GM18502 (cell line): ENCODE measurements around the gene FEZF2.

Experiments used
- ATAC-seq: cut with Tn5 transposase; IDR thresholded peaks from one replicate; pipeline ENCODE4 v1.9.1; 2021; ENCODE audit warnings: mild to moderate bottlenecking; ENCODE audit not compliant: unreplicated experiment, poor library complexity

Gene FEZF2

GRCh38 chr3:62373714-62374333 lies 474 bp upstream of the FEZF2 start:
- ATAC-seq, result no peak

GRCh38 chr3:62372621-62373041 lies 719 bp downstream of the FEZF2 start:
- no peak for ATAC-seq

GRCh38 chr3:62371720-62372591 lies 1.4 kb downstream of the FEZF2 start:
- ATAC-seq, result no peak

- ATAC-seq, result no peak
Measured at GRCh38 chr3:62370858-62371719, 2.3 kb downstream of the FEZF2 start.

- ATAC-seq, result no peak
Measured at GRCh38 chr3:62370112-62370857, 3.1 kb downstream of the FEZF2 start.

- ATAC-seq, result no peak
Measured at GRCh38 chr3:62369476-62369743, 3.9 kb downstream of the FEZF2 start.

GRCh38 chr3:62368705-62369475 lies 4.5 kb downstream of the FEZF2 start:
- ATAC-seq, result no peak

- no peak for ATAC-seq
Measured at GRCh38 chr3:62368290-62368704, 5.1 kb downstream of the FEZF2 start.

- no peak for ATAC-seq
Measured at GRCh38 chr3:62367763-62368195, 5.6 kb downstream of the FEZF2 start.

- ATAC-seq, result no peak
Measured at GRCh38 chr3:62366126-62366484, 7.2 kb downstream of the FEZF2 start.

- ATAC-seq, result no peak
Measured at GRCh38 chr3:62365391-62366125, 7.8 kb downstream of the FEZF2 start.

- ATAC-seq, result no peak
Measured at GRCh38 chr3:62364191-62364590, 9.2 kb downstream of the FEZF2 start.

GRCh38 chr3:62363275-62363674 lies 10.1 kb downstream of the FEZF2 start:
- no peak for ATAC-seq

GRCh38 chr3:62361824-62362223 lies 11.5 kb downstream of the FEZF2 start:
- ATAC-seq, result no peak

GRCh38 chr3:62361261-62361660 lies 12.1 kb downstream of the FEZF2 start:
- no peak for ATAC-seq

GRCh38 chr3:62359531-62359930 lies 13.8 kb downstream of the FEZF2 start:
- ATAC-seq, result no peak

- no peak for ATAC-seq
Measured at GRCh38 chr3:62356356-62356755, 17.0 kb downstream of the FEZF2 start.

- ATAC-seq, result no peak
Measured at GRCh38 chr3:62355703-62356102, 17.6 kb downstream of the FEZF2 start.

GRCh38 chr3:62343755-62344154 lies 29.6 kb downstream of the FEZF2 start:
- ATAC-seq, result no peak
